Astrocyte (in vitro differentiated cells and primary cell): ENCODE data around the gene APOBEC3A.

Experiments
- EZH2 ChIP-seq: IDR thresholded peaks from 2 replicates; pipeline ENCODE4 v1.6.1; 2012; ENCODE audit warnings: mild to moderate bottlenecking, low read length, inconsistent platforms; ENCODE audit not compliant: insufficient read depth
- TF ChIP-seq, protein P1 (sequence below): IDR thresholded peaks from 2 replicates; pipeline ENCODE4 v1.5.1; 2011; ENCODE audit warnings: low read depth, mild to moderate bottlenecking, inconsistent platforms, low read length, moderate library complexity; ENCODE audit not compliant: insufficient read depth

DNA sequence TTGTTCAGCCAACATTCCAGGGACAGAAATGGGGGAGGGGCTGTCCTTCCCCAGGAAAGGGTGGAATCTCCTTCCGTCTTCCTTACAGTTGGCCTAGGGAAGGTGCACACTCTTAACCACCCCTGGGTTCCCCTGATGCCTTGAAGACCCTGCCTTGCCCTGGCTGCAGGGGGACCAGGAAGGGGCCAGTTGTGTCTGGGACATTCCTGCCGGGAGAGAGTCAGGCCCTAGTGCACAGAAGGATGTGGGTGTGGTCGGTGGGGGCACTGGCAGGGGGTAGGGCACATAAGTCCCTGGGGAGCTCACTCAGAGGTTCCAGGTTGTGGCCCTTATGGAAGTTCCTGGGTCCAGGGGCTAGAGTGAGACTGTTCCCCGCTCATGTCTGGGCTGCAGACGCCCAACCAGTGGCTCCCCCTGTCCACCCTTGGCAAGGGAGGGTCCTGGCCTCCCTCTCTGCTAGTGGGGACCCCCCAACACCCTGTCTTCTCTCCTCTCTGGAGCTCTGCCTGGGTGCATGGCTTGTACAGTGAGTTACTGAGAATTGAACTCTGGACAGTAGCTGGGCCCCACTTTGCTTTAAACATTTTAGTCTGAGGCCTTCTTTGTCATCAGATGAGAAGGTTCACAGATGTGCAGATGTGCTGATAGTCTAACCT is 2.0 kb upstream of the APOBEC3A start:
- TF ChIP-seq, protein P1, sequence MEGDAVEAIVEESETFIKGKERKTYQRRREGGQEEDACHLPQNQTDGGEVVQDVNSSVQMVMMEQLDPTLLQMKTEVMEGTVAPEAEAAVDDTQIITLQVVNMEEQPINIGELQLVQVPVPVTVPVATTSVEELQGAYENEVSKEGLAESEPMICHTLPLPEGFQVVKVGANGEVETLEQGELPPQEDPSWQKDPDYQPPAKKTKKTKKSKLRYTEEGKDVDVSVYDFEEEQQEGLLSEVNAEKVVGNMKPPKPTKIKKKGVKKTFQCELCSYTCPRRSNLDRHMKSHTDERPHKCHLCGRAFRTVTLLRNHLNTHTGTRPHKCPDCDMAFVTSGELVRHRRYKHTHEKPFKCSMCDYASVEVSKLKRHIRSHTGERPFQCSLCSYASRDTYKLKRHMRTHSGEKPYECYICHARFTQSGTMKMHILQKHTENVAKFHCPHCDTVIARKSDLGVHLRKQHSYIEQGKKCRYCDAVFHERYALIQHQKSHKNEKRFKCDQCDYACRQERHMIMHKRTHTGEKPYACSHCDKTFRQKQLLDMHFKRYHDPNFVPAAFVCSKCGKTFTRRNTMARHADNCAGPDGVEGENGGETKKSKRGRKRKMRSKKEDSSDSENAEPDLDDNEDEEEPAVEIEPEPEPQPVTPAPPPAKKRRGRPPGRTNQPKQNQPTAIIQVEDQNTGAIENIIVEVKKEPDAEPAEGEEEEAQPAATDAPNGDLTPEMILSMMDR = no peak
- TF ChIP-seq EZH2 = no peak
